A549 (cell line): ENCODE data around the gene MUC6.

Experiments used
- CTCF ChIP-seq: fragments of >200 bp; sonication (Bioruptor Twin); formaldehyde crosslinking; IDR thresholded peaks from 3 replicates; pipeline ENCODE4 v1.5.1; 2016
- EP300 ChIP-seq, 2 experiments: fragments of >200 bp; sonication (Bioruptor Twin); formaldehyde crosslinking; IDR thresholded peaks; 2 replicates in 1 of 2; 3 replicates in 1 of 2; pipeline ENCODE4 v1.6.1; 2016 to 2017
- HEYL ChIP-seq: fragments of 250-450 bp; sonication (Bioruptor Pico); IDR thresholded peaks from 2 replicates; pipeline ENCODE4 v1.8.0; 2021; ENCODE audit warnings: mild to moderate bottlenecking, moderate library complexity
- JUN ChIP-seq, 2 experiments: fragments of >200 bp; sonication (Bioruptor Twin); formaldehyde crosslinking; IDR thresholded peaks; 2 replicates in 1 of 2; 3 replicates in 1 of 2; pipeline ENCODE4 v1.6.1; 2016 to 2017
- POLR2A ChIP-seq: IDR thresholded peaks from 2 replicates; pipeline ENCODE4 v1.6.1; 2012; ENCODE audit warnings: mild to moderate bottlenecking, low read length
- RFX5 ChIP-seq: fragments of 450-650 bp; IDR thresholded peaks from 2 replicates; pipeline ENCODE4 v1.7.1; 2014; ENCODE audit warnings: antibody characterized with exemption, mild to moderate bottlenecking, moderate library complexity
- SMC3 ChIP-seq: fragments of >200 bp; sonication (Bioruptor Twin); formaldehyde crosslinking; IDR thresholded peaks from 3 replicates; pipeline ENCODE4 v1.6.1; 2018; ENCODE audit warnings: inconsistent platforms
- USF2 ChIP-seq: fragments of 450-650 bp; IDR thresholded peaks from 2 replicates; pipeline ENCODE4 v1.6.1; 2014; ENCODE audit warnings: antibody characterized with exemption

DNA sequence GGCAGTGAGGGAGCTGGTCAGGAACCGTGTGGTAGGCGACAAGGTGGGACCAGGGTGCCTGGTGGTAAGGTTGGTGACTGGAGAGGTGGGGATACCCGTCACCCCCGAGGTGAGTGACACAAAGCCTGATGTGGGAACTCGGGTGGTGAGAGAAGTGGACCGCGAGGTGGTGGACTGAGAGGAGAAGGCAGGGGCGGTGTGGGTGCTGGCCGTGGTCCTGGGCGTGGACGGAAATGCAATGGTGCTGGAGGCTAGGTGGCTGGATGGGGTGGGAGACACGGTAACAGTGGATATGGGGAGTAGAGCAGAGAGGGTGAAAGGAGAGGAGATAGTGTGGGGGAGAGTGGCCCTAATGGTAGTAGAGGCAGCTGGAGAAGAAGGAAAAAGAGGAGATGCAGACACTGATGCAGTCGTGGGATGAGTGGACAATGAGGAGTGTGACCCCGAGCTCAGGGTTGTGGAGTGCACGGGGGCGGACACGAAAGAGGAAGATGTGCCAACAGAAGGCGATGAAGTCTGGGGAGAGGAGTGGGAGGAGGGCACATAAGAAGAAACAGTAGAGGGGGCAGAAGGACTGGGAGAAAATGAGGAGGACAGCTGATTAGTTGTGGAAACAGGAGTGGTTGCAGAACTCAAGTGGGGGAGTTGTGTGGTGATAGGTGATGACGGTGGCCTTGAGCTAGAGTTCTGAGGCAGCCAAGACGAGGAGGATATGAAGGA is 20.5 kb downstream of the MUC6 start:
- TF ChIP-seq CTCF (no peak), SMC3 (no peak), EP300 (IDR thresholded peaks at IDR 0.05) (no peak), RFX5 (no peak), HEYL (no peak), USF2 (no peak), JUN (IDR thresholded peaks at IDR 0.05) (no peak), POLR2A (no peak)
